GM12872 (cell line): ENCODE data around the gene SPTSSB.

Experiments used
- TF ChIP-seq, protein P1 (sequence below): IDR thresholded peaks from 3 replicates; pipeline ENCODE4 v1.5.1; 2011; ENCODE audit warnings: low read depth, mild to moderate bottlenecking, low read length, moderate library complexity; ENCODE audit not compliant: insufficient read depth

The SPTSSB gene

DNA sequence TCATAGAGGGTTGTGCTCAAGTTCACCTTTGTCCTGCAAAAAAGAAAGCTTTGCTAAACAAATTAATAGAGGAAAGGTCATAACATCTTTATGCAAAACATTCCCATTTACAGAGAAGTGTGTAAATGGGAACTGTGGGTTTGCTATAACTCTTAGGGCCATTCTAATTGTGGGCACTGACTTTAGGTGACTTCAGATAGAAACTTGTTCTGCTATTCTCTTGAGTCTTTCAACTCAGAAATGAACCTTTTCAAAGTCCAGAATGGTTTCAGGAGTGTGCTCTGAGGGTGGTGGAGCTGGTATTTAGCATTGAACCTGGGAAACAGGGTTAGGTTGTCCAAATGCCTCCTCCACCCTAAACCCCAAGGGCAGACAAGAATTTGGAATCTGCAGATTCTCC lies 34.0 kb downstream of the SPTSSB start:
- TF ChIP-seq, protein P1, sequence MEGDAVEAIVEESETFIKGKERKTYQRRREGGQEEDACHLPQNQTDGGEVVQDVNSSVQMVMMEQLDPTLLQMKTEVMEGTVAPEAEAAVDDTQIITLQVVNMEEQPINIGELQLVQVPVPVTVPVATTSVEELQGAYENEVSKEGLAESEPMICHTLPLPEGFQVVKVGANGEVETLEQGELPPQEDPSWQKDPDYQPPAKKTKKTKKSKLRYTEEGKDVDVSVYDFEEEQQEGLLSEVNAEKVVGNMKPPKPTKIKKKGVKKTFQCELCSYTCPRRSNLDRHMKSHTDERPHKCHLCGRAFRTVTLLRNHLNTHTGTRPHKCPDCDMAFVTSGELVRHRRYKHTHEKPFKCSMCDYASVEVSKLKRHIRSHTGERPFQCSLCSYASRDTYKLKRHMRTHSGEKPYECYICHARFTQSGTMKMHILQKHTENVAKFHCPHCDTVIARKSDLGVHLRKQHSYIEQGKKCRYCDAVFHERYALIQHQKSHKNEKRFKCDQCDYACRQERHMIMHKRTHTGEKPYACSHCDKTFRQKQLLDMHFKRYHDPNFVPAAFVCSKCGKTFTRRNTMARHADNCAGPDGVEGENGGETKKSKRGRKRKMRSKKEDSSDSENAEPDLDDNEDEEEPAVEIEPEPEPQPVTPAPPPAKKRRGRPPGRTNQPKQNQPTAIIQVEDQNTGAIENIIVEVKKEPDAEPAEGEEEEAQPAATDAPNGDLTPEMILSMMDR = no peak

- TF ChIP-seq, protein P1 = no peak
These were observed 34.7 kb downstream of the SPTSSB start for GRCh38 chr3:161336661-161337060.

GRCh38 chr3:161333696-161334095 lies 37.6 kb downstream of the SPTSSB start:
- TF ChIP-seq, protein P1 = no peak

DNA sequence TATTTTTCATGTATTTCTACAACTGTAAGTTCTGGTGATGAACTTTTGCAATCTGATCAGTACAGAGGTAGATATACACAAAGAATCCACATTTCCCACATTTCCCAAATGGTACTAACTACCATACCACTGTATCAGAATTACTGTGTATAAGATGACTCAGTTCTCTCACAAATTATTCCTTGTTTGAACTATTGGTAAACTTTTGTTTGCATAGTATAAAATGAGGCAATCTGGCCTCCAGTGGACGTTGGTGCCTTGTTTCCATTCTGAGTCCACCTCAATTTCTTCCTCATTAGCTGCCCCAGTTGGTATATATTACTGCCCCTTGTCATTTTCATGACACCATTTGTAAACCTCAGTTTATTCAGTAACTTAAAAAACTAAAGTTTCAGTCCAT lies 38.5 kb downstream of the SPTSSB start:
- TF ChIP-seq, protein P1 = no peak

GRCh38 chr3:161325059-161325458 lies 46.3 kb downstream of the SPTSSB start:
- TF ChIP-seq, protein P1 = no peak

GRCh38 chr3:161323926-161324621 lies 47.2 kb downstream of the SPTSSB start:
- TF ChIP-seq, protein P1 = no peak

DNA sequence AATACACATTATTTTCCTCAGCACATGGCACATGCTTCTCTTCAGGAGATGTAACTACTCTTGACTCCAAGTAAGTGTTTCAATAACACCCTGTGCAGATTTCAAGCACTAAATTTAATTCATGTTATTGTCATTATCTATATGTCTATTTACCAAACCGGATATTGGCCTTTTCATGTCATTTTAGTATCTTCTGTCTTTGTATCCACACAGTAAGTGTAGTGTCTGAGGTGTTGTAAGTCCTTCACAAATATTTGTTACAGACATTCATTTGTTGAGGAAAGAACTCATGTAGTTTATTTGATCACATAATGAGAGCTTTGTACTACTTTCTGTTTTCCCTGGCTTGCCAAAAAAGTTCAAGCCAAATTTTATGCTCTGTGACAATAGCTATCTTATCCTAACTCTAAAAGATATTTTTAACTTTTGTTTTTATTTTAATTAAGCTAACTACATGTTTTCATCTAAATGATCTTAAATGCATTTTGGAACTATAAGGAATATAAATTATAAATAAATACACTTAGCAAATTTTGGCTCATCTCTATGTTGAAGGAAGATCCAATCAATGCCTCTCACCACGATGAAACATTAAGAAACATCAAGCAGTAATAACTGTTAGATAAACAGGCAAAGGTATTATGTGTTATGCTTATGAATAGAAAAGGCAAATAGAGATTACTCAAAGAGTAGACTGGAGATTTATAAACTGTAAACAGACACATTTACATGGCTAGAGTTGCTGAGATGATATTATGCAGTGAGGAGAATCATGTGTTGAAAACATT lies 48.3 kb downstream of the SPTSSB start:
- TF ChIP-seq, protein P1 = no peak
